Loucy (cell line): ENCODE measurements around the gene RAB6B.

Experiments
- EZH2phosphoT487 ChIP-seq: fragments of 200-600 bp; IDR thresholded peaks from 2 replicates; pipeline ENCODE4 v1.6.1; 2018; ENCODE audit warnings: antibody characterized with exemption, mild to moderate bottlenecking, moderate library complexity, borderline replicate concordance
- TF ChIP-seq, protein P1 (sequence below): fragments of 200-600 bp; sonication (generic); conservative IDR thresholded peaks from 2 replicates; pipeline ENCODE4 v1.5.1; 2014; ENCODE audit warnings: mild to moderate bottlenecking, antibody characterized with exemption, low read length

DNA sequence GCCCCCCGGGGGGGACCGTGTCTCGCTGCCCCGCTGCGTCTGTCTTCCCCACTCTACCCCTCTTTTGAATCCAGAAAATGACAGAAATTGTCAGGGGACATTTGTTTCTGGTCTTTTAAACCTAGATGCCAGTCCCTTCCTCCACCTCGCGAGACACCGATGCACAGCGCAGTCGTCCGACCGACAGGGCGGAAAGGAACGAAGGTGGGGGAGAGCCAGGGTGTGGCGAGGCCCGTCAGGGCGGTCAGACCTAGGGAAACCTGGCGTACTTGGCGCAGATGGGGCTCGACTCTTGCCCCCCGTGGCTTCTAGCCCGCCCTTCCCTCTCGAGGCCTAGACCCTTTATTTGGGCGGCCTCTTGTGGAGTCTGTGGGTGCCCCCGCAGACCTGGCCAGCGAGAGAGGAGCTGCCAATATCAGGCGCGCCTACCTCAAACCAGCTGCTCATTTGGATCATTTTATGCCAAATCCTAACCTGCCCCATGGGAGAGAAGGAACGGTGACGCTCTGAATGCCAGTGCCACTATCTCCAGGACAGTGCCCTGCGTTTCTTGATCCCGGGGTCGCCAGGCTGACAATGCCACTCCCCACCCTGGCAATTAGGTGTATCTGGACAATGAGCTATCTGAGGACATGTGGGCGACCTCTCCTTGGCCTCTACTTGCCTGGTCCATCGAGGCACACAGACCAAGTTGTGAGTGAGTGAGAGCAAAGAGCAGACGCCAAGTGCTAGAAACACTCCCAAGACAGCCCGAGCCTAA lies 500 bp upstream of the RAB6B start:
- TF ChIP-seq, protein P1, sequence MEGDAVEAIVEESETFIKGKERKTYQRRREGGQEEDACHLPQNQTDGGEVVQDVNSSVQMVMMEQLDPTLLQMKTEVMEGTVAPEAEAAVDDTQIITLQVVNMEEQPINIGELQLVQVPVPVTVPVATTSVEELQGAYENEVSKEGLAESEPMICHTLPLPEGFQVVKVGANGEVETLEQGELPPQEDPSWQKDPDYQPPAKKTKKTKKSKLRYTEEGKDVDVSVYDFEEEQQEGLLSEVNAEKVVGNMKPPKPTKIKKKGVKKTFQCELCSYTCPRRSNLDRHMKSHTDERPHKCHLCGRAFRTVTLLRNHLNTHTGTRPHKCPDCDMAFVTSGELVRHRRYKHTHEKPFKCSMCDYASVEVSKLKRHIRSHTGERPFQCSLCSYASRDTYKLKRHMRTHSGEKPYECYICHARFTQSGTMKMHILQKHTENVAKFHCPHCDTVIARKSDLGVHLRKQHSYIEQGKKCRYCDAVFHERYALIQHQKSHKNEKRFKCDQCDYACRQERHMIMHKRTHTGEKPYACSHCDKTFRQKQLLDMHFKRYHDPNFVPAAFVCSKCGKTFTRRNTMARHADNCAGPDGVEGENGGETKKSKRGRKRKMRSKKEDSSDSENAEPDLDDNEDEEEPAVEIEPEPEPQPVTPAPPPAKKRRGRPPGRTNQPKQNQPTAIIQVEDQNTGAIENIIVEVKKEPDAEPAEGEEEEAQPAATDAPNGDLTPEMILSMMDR, result no peak
- no peak for TF ChIP-seq EZH2phosphoT487
